Motor neuron (in vitro differentiated cells): ENCODE measurements around the gene PAIP2B. TPM values are rescaled to one million over a fixed set of nuclear protein-coding genes. Genes with fewer than 3 reads are reported as not detected.

ENCODE experiments used
- ATAC-seq, 8 experiments: fragments of 200-7000 bp; cut with Tn5 transposase; replicated peaks in 6 of 8; 2 replicates each; pipeline ENCODE4 v1.8.0; 2021; ENCODE audit warnings: mild to moderate bottlenecking in 8 of 8, moderate library complexity in 8 of 8
- H3K27ac ChIP-seq, 2 donors: fragments of 250-450 bp; sonication (Bioruptor Pico); 2 replicates each; pipeline ENCODE4 v1.9.0; 2021; ENCODE audit warnings: antibody characterized with exemption in 2 of 2, mild to moderate bottlenecking in 2 of 2, moderate library complexity in 1 of 2
- H3K4me1 ChIP-seq, 2 donors: fragments of 250-450 bp; sonication (Bioruptor Pico); replicated peaks in 1 of 2; 2 replicates each; pipeline ENCODE4 v1.6.1; 2021; ENCODE audit warnings: antibody characterized with exemption in 2 of 2, mild to moderate bottlenecking in 2 of 2, moderate library complexity in 1 of 2
- H3K4me3 ChIP-seq, 5 donors: fragments of 250-450 bp; sonication (Bioruptor Pico); 2 replicates each; pipeline ENCODE4 v1.9.0; 2021; ENCODE audit warnings: antibody characterized with exemption in 5 of 5, mild to moderate bottlenecking in 5 of 5, moderate library complexity in 4 of 5
- WGBS, 10 experiments: fragments of 450-650 bp; shearing (Covaris generic); methylation state at CpG; one replicate each; pipeline ENCODE4 v1.0.0; 2022; 5-methylcytosine and 5-hydroxymethylcytosine counted together
- in situ Hi-C, 9 experiments: fragments of 400-800 bp; cut with MboI; loops; one replicate each; pipeline ENCODE4 v1.15.0; 2021; ENCODE audit warnings: low sequenced_read_pairs in 9 of 9, low pct_unique_long_range_greater_than_20kb in 2 of 9; ENCODE audit not compliant: unreplicated experiment in 9 of 9
- total RNA-seq, 8 experiments: library from RNA; unstranded; fragments of 300-600 nt; gene quantifications; 2 replicates each; pipeline versions ENCODE4 v1.2.3 to v1.2.4, GENCODE V29; 2022

The PAIP2B gene
- total RNA-seq, 8 experiments from 2014 or later: 0.66 to 16.5 (median 10.3) TPM

- WGBS, 10 experiments: 0 to 40% (median 3%) methylated on average over 1 to 3 of the region's 16 CpGs; no CpG with 5 or more reads in 4 of the 10 experiments
- in situ Hi-C loops: loop anchor here in 2 of 9 experiments (25.0 kb wide), 1 partner anchor 355 kb away; no protein-coding TSS in a partner anchor
Observed at GRCh38 chr2:71157124-71157793, 69.6 kb downstream of the PAIP2B start.

DNA sequence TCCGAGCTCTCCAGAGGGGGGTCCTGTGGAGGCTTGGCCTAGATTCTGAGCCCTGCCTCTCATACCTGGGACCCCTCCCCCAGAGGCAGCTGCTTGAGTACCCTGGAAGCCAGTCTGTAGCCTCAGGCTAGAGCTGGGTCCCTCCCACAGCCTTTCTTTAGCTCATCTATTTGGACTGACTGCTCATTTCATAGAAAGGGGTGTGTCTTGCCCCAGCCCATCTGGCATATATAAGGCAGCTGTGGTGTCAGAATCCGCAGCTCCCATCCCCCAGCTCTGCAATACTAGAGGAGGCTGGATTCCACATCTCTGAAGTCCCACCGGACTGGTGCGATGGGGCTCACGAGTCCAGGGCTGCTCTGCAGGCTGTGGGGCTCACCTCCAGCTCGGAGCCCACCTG, 70.3 kb downstream of the PAIP2B start:
- in situ Hi-C loops: loop anchor here in 2 of 9 experiments (25.0 kb wide), 1 partner anchor 356 kb away; no protein-coding TSS in a partner anchor
- 56 to 100% (median 68%) methylated on average over 1 to 4 of the region's 6 CpGs; no CpG with 5 or more reads in 7 of the 10 experiments for WGBS, 10 experiments
- peak overlapping the region in 1 of 2 donors; percentile 33 for H3K27ac ChIP-seq
- H3K4me1 ChIP-seq: peaks cover 15 to 16% of the 10 kb centered on the region in 2 donors
- peak; percentile 58 to 87 (median 83) for ATAC-seq
- no peak overlapping the region for H3K4me3 ChIP-seq

More at GRCh38 chr2:71157124-71157793, 69.6 kb downstream of the PAIP2B start:
- Histone ChIP-seq H3K4me1 (peaks cover 15 to 16% of the 10 kb centered on the region in 2 donors), H3K27ac (peak overlapping the region in 1 of 2 donors; percentile 42), H3K4me3 (no peak overlapping the region)
- peak; percentile 67 to 84 (median 75) for ATAC-seq

DNA sequence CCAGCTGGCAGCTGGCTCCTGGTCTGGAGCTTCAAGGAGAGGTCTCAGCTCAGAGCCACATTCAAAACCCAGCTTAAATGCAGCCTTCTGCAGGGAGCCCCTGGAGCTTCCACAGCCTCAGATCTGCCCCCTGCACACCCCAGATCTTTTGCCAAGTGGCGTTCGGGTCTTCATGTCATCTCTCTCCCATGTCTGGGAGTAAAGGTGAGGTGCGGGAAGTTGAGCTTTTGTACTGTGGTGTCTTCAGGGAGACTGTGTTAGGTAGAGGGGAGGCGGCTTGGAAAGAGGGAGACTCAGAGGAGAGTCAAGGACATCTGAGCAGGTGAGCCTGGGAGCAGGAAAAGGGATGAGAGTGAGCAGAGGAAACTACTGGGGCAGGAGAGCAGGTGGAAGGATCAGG, 71.1 kb downstream of the PAIP2B start:
- ATAC-seq: no peak
- Histone ChIP-seq H3K4me3 (no peak overlapping the region), H3K4me1 (peaks cover 15 to 16% of the 10 kb centered on the region in 2 donors), H3K27ac (no peak overlapping the region)
- in situ Hi-C loops: loop anchor here in 2 of 9 experiments (25.0 kb wide), 1 partner anchor 356 kb away; no protein-coding TSS in a partner anchor
- WGBS, 10 experiments: 81 to 97% (median 92%) methylated on average over 2 to 4 of the region's 4 CpGs; no CpG with 5 or more reads in 4 of the 10 experiments

GRCh38 chr2:71154798-71155197, 72.1 kb downstream of the PAIP2B start:
- H3K27ac ChIP-seq: no peak overlapping the region
- peaks cover 15 to 16% of the 10 kb centered on the region in 2 donors for H3K4me1 ChIP-seq
- ATAC-seq: peak in 1 of 8 experiments; percentile 30
- WGBS, 10 experiments: 20 to 78% (median 70%) methylated on average over 1 to 3 of the region's 6 CpGs; no CpG with 5 or more reads in 7 of the 10 experiments
- no peak overlapping the region for H3K4me3 ChIP-seq
- in situ Hi-C loops: loop anchor here in 2 of 9 experiments (25.0 kb wide), 1 partner anchor 358 kb away; no protein-coding TSS in a partner anchor

- Histone ChIP-seq H3K4me1 (peaks cover 15 to 16% of the 10 kb centered on the region in 2 donors), H3K27ac (no peak overlapping the region), H3K4me3 (no peak overlapping the region)
- no peak for ATAC-seq
- in situ Hi-C loops: loop anchor here in 2 of 9 experiments (25.0 kb wide), 1 partner anchor 358 kb away; no protein-coding TSS in a partner anchor
- WGBS, 10 experiments: 54 to 100% (median 69%) methylated on average over 1 to 3 of the region's 8 CpGs; no CpG with 5 or more reads in 5 of the 10 experiments
Observed at GRCh38 chr2:71154279-71154678, 72.6 kb downstream of the PAIP2B start.

DNA sequence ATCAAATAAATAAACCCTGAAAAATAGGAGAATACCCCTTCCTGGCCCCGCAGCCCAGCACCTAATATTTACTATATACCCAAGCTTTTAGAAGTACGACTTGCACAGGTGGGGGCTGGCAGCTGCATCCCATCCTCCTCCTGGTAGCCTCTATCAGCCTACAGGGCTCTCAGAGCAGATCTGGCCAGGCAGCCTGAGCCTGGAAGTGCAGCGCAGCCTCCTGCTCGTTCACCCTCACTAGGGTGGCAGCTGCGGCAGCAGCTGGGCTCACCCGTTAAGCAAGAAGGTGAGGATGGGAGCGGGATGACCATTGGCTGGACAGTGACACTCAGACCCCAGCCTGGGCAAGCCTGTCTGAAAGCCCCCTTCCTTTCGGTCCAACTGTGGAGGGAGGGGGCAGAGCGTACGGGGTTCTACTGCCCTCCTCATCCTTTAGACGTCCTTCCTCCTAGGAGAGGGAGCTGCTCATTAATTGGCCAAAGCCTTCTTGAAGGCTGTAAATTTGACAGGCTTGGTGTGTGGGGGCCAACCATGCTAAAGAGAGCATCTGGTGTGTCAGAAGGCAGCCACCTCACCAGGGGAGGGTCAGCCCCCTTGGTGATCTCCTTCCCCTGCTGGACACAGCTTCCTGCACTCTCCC, 73.2 kb downstream of the PAIP2B start:
- 20 to 83% (median 73%) methylated on average over 1 to 6 of the region's 11 CpGs; no CpG with 5 or more reads in 5 of the 10 experiments for WGBS, 10 experiments
- H3K4me3 ChIP-seq: no peak overlapping the region
- ATAC-seq: no peak
- H3K27ac ChIP-seq: no peak overlapping the region
- in situ Hi-C loops: loop anchor here in 2 of 9 experiments (25.0 kb wide), 1 partner anchor 359 kb away; no protein-coding TSS in a partner anchor
- peaks cover 15 to 16% of the 10 kb centered on the region in 2 donors for H3K4me1 ChIP-seq

- in situ Hi-C loops: loop anchor here in 2 of 9 experiments (25.0 kb wide), 1 partner anchor 361 kb away; no protein-coding TSS in a partner anchor
- 100% methylated on average over 1 of the region's 1 CpG; no CpG with 5 or more reads in 7 of the 10 experiments for WGBS, 10 experiments
- Histone ChIP-seq H3K4me1 (peaks cover 4 to 14% of the 10 kb centered on the region in 2 donors), H3K27ac (no peak overlapping the region), H3K4me3 (no peak overlapping the region)
- ATAC-seq: no peak
Observed at GRCh38 chr2:71151620-71152019, 75.3 kb downstream of the PAIP2B start.

GRCh38 chr2:71150082-71150816, 76.7 kb downstream of the PAIP2B start:
- peak in 6 of 8 experiments; percentile 30 to 95 (median 94) for ATAC-seq
- in situ Hi-C loops: loop anchor here in 2 of 9 experiments (25.0 kb wide), 1 partner anchor 362 kb away; no protein-coding TSS in a partner anchor
- H3K4me1 ChIP-seq: peaks cover 0 to 8% of the 10 kb centered on the region in 2 donors
- peak overlapping the region in 1 of 2 donors; percentile 28 for H3K27ac ChIP-seq
- 68 to 100% (median 78%) methylated on average over 1 to 3 of the region's 3 CpGs for WGBS, 10 experiments
- H3K4me3 ChIP-seq: no peak overlapping the region

DNA sequence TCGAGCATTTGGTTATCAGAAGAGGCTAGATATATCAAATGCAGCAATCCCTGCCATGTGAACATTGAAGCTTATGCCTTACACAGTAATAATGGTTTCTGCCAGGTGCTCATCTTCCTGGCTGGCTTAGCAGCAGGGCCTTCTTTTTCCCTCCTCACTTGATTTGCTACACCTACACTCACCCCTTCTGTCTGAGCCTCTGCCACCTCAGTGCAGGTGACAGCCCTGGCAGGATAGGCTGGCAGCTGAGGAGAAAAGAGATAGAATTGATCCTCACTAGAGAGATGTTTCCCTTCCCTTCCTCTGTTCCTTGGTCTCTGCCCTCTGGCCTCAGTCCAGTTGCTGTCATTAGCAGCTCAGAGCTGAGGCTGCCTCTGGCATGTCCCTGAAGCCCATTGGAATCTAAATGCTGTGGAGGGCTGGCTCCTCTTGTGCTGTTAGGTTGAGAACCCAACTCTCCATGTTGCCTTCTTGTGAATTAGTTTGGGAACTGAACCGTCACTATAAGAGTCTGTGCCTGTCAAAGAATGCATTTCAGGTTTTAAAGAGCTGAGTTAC, 78.3 kb downstream of the PAIP2B start:
- WGBS, 10 experiments: 63 to 100% (median 90%) methylated on average over 1 to 2 of the region's 2 CpGs; no CpG with 5 or more reads in 3 of the 10 experiments
- in situ Hi-C loops: no loop called here
- Histone ChIP-seq H3K27ac (no peak overlapping the region), H3K4me1 (peaks cover 0 to 3% of the 10 kb centered on the region in 2 donors), H3K4me3 (no peak overlapping the region)
- ATAC-seq: no peak

GRCh38 chr2:71143782-71144181, 83.1 kb downstream of the PAIP2B start:
- no peak for ATAC-seq
- in situ Hi-C loops: no loop called here
- H3K27ac ChIP-seq: no peak overlapping the region
- H3K4me1 ChIP-seq: no peaks in the 10 kb centered on the region
- WGBS, 10 experiments: 86 to 100% (median 98%) methylated on average over 1 to 3 of the region's 3 CpGs; no CpG with 5 or more reads in 2 of the 10 experiments
- H3K4me3 ChIP-seq: no peak overlapping the region

DNA sequence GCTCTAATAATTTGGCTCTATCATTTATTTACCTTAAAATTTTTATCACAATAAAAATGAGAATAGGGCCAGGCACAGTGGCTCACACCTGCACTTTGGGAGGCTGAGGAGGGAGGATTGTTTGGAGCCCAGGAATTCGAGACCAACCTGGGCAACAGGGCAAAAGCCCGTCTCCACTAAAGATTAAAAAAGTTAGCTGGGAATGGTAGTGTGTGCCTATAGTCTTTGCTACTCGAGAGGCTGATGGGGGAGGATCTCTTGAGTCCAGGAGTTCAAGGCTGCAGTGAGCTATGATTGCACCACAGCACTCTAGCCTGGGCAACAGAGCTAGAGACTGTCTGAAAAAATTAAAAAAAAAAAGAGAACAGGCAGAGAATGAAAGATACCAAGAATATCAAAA, 90.7 kb downstream of the PAIP2B start:
- peaks cover 9 to 11% of the 10 kb centered on the region in 2 donors for H3K4me1 ChIP-seq
- WGBS, 10 experiments: 50 to 100% (median 80%) methylated on average over 1 to 3 of the region's 3 CpGs; no CpG with 5 or more reads in 2 of the 10 experiments
- ATAC-seq: no peak
- no peak overlapping the region for H3K4me3 ChIP-seq
- H3K27ac ChIP-seq: no peak overlapping the region
- in situ Hi-C loops: no loop called here

DNA sequence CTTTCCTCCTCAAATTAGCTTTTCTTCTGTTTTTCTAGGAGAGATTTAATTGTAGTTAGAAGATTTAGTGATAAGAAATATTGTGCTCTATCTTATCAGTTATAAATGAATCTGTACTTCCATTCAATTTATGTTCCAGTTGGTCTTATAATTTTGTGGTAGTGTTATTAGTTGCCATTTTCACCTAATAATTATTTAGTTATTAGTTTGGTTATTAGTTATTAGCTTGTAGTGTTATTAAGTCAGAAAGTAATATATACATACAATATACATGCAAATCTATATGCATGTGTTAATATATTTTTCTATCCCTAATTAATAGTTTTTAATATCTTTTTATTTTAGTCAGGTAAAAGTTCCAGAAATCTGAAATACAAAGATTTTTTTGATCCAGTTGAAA, 93.3 kb downstream of the PAIP2B start:
- no peak for ATAC-seq
- in situ Hi-C loops: no loop called here
- H3K4me1 ChIP-seq: peaks cover 13 to 15% of the 10 kb centered on the region in 2 donors

More for the DNA sequence above, 93.3 kb downstream of the PAIP2B start:
- no peak overlapping the region for H3K27ac ChIP-seq
- no peak overlapping the region for H3K4me3 ChIP-seq
